H1 (cell line): ENCODE results near the gene KRT76. TPM values are rescaled to one million over a fixed set of nuclear protein-coding genes. Genes with fewer than 3 reads are reported as not detected.

Source experiments
- BRCA1 ChIP-seq: IDR thresholded peaks from 2 replicates; pipeline ENCODE4 v1.6.1; 2012; ENCODE audit warnings: low read depth, low read length, improper control_type of control experiment
- KDM4A ChIP-seq: IDR thresholded peaks from one replicate; pipeline ENCODE4 v1.7.1; 2012; ENCODE audit warnings: low read depth, mild to moderate bottlenecking, moderate library complexity, low read length, inconsistent platforms; ENCODE audit not compliant: severe bottlenecking
- POU5F1 ChIP-seq: IDR thresholded peaks from 2 replicates; pipeline ENCODE4 v1.6.1; 2011; ENCODE audit warnings: low read depth, mild to moderate bottlenecking, low read length, moderate library complexity
- polyA plus RNA-seq, 7 experiments: library from polyadenylated mRNA; depleted of rRNA in 3 of 7; stranded (reverse) in 5 of 7; unstranded in 2 of 7; fragments of >200 nt in 5 of 7; fragments of 200-250 nt in 2 of 7; gene quantifications; 1 replicate in 5 of 7; 2 replicates in 1 of 7; 4 replicates in 1 of 7; pipeline versions ENCODE4 v1.2.1 to v1.2.3, GENCODE V29; 2011 to 2013; ENCODE audit warnings: missing spikeins in 2 of 7, mixed read lengths in 2 of 7
- total RNA-seq: library from RNA; stranded (reverse); fragmentation: NEBNext Ultra II Directional; extraction: Animal tissue kit (Norgen Biotek cat#: 25700); gene quantifications from 2 replicates; pipeline ENCODE4 v1.2.1, GENCODE V29; 2021
- TF ChIP-seq, protein P1 (sequence below): IDR thresholded peaks from 2 replicates; pipeline ENCODE4 v1.6.1; 2011; ENCODE audit warnings: low read length, improper control_type of control experiment

KRT76 gene
- total and polyA plus RNA-seq, 2 of the 8 experiments (the other 6 are each of a cell fraction or from before 2014, with no cell fraction given): not detected

DNA sequence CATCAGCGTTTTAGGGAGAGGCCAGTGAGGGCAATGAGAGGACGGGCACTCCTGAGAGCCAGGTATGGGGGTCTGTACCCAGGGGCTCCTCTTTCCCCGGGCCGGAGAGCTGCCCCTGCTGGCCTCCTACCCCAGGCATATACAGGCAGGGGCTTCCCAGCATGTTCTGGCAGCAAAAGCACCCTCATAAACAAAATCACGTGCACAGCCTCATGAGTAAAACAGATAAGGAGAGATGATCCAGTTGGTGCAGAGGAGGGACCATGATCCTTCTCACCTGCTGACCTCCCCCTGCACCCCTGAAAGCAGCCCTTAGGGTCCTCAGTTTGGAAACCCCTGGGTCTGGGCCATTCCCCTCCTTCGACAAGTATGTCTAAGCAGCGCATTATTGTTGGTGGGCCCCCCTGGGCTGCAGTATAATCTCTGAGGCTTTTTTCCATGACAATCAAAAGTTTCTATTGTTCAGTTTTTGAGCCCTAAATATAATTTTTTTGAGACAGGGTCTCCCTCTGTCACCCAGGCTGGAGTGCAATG is 41.8 kb upstream of the KRT76 start (continued):
- TF ChIP-seq, protein P1, sequence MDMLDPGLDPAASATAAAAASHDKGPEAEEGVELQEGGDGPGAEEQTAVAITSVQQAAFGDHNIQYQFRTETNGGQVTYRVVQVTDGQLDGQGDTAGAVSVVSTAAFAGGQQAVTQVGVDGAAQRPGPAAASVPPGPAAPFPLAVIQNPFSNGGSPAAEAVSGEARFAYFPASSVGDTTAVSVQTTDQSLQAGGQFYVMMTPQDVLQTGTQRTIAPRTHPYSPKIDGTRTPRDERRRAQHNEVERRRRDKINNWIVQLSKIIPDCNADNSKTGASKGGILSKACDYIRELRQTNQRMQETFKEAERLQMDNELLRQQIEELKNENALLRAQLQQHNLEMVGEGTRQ: no peak
- TF ChIP-seq BRCA1 (no peak), POU5F1 (no peak), KDM4A (no peak)
